HG03469 (cell line): ENCODE data around the gene TXLNB.

Experiments used
- ATAC-seq: cut with Tn5 transposase; IDR thresholded peaks from one replicate; pipeline ENCODE4 v1.9.1; 2021; ENCODE audit warnings: mild to moderate bottlenecking, moderate library complexity, moderate number of reproducible peaks; ENCODE audit not compliant: unreplicated experiment

The TXLNB gene

DNA sequence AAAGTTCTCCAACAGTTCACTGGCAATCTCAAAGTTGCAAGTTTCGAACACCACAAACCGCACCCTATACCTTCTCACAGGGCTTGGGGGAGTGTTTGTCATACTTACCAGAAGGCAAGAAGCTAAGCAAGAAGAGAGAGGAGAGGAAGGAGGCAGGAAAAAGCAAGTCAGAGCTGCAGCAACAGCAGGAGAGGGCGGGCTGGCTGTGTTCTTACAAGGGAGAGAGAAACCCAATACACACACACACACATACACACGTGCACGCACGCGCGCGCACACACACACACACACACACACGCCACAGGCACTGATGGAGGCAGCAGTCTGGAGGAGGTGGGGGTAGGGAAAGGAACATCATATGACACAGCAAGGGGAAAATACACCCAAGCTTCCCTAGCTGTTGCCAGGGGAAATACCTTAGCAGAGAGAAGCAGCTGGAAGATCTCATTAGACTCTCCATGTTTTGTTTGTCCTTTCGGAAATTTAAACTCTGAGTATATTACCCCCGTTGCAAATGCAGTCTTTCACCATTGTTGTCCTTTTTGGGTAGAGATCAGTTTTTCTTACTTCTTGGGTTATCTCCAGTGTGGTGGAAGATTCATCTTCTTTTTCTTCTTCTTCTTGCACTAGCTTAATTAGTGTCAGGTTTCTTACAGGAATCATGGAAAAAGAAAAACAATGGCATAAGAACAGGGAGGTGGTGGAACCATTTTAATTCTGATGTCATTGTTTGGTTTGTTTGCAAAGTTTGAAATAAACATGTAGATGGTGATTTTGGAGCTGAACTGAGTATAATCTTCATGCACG lies at the start of gene TXLNB:
TSS of gene TXLNB (minus strand) at position 186 of the 807 bp plus-strand sequence. CDS start 3,099 bp downstream, outside the sequence.
- ATAC-seq = peak; percentile 44

DNA sequence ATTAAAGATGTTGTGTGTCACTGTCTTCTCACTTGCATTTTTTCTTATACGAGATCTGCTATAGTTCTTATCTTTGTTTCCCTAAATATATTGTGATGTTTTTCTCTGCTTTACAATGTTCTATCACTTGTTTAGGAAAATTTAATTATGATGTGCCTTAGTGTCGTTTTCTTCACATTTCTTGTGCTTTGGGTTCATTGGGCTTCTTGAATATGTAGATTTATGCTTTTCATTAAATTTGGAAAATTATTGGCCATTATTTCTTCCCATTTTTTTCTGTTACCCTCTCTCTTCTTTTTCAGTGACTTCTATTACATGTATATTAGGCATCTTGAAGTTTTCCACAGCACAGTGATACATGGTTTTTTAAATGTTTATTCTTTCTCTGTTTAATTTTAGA lies 49.3 kb upstream of the TXLNB start:
- ATAC-seq = no peak

DNA sequence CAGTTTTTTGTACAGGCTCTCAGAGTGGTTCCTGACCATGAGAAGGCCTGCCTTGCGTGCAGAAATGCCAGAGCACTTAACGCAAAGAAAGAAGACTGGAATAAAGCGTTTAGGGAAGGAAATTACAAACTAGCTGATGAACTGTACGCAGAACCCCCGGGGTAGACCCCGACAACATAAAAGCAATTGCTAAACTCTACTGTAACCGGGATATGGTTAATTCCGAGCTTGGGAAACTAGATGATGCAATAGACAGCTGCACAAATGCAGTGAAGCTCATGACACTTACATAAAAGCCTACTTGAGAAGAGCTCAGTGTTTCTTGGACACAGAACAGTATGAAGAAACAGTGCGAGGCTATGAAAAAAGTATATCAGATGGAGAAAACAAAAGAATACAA lies 47.0 kb upstream of the TXLNB start:
- no peak for ATAC-seq

DNA sequence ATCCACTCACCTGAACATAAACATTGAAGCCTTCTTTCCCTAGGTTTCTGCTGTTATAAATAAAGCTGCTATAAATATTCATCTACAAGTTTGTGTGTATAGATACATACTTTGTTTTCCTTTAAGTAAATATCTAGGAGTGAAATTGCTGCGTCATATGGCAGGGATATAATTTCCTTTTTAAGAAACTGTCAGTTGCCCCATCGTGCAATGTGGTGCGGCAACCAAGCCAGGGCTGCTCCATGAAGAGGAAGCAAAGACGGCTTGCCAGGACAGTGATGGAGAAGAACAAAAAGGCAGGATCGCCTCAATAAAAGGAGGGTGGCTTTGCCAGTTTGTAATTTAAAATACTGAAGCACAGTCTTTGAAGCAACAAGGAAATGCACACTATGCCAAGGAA lies 46.0 kb upstream of the TXLNB start:
- ATAC-seq = no peak

DNA sequence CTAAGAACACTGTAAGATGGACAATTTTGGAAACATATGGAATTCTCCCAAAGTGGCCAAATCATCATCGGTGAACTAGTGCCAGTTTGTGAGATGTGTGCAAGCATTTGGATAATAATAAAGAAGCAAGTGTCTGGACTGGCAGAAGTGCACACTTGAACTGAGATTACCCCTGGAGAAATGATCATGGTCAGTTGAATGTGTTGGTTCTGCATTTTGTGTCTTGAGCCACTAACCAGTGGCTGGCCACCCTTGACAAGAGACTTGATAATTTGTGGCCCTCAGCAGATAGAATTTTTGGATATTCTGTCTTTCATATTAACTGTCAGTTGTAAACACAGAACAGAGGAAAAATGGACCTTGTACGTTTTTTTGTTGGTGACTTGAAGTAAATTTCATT lies 45.2 kb upstream of the TXLNB start:
- peak; percentile 16 for ATAC-seq

DNA sequence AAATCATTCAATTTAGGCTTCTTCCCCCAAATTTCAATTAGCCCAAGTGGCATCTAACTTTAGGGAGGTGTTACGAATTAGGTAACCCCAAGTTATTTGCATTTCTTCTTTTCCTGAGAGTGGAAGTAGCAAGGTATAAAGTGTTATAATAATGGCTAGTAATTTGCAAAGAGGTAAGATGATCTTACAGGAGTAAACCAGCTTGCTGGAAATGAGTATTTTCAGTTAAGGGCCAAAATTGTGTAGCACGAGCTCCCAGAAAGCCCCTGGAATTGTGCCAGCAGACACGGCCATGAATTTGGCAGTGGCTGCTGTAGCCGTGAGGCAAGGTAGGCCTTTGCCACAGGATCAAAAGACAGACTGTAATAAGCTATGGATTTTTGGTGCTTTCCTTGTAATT lies 44.7 kb upstream of the TXLNB start:
- ATAC-seq = peak; percentile 59

DNA sequence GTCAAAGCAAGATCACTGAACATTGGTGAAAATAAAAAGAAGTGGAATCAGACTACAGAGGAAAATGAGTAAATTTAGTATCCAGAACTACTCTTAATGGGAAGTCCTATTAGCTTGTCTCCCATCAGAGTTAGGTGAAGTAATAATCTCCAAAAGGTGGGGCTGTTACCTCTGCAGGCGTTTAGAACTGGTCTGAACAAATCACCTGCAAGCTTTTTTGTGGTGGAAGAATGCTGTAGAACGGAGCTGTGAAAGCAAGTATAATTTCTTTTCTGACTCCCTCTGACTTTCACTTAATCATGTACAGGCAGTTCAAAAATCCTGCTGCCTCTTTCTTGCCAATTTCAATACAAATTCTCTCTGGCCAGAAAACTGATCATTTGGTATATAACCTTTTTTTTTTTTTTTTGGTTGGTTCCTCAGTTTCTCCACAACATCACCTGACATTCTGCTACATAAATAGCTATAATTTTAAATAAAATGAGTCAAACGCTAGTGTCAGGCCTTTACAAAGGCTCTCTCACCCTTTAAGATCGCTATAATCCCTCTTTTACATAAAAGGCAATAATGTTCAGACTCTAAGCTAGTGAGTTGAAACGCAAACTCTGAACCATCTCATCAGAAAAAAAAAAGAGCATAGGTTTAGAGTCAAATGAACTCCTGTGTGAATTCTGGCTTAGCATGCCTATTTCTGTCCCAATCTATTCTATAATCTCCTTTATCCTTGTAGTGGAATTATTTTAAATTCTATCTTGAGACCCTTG lies 43.8 kb upstream of the TXLNB start:
- ATAC-seq = no peak

DNA sequence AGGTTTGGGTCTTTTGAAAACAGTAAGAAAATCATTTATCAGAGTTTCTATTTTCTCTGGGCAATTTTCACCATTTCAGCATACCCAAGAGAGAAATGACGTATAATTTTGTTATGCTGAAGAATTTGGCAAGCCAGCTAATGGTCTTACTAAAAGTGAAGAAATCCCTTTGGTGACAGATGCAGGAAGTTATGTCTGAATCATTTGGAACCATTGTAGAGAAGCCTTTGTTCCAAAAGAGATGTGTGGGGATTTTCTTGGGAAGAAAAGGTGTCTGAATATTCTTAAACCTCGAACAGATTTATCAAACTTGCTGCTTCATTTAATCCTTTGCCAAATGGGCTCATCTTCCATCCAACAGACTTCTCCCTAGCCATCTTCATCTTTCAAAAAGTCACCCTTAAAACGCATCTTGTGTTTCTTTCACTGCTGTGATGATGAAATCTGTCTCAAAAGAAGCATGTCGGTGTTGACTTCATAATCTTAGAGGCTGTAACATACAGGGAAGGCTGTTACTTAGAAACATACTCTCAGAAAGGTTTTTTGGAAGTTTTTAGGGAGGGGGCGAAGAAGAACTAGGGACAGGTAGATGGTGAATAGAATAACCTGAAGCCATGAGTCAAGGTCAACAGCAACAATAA lies 43.1 kb upstream of the TXLNB start:
- ATAC-seq = no peak

DNA sequence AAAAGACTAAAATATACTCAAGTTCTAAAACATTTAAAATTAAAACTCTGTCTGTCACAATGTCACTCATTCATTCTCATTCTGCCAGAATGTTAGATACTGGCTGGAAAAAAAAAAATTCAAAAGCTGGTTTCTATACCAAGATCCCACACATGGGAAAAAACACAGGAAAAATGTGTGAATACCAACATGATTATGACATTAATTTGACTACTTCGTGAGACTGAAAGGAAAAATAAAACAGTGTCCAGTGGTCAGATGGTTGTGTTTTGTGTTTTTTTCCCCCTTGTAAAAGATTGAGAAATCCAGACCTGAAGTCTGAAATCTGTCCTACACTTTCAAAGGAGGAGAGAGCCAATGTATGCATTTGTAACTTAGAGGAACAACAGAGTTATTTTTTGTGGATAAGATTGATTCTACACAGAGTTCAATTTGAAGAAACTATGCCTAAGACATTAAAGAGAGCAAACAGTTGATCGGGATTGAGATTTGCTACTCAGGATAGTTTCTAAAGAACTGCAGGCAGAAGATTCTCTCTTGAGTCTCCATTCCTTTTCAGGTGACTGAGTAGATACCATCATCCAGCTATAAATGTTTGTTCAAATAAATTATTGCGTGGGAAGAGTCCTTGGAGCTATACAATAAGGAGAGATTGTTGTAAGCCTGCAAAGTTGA lies 39.2 kb upstream of the TXLNB start:
- no peak for ATAC-seq

DNA sequence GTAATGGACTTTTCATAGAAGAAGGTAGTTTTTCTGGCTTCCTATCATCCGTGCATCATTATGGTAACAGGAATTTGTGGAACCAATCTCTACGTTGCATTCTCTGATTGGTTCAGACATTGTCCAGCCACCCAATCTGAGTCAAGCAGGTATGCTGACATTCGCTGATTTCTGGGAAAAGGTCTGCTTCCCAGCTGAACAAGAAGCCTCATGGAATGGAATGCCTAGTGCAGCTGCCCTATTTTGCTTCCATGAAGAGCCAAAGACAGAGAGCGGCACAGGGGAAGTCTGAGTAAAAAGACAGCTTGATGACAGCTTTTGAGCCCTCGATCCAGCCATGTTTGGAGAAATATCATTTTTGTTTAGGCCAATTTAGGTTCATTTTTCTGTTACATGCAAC lies 38.5 kb upstream of the TXLNB start:
- ATAC-seq = no peak

DNA sequence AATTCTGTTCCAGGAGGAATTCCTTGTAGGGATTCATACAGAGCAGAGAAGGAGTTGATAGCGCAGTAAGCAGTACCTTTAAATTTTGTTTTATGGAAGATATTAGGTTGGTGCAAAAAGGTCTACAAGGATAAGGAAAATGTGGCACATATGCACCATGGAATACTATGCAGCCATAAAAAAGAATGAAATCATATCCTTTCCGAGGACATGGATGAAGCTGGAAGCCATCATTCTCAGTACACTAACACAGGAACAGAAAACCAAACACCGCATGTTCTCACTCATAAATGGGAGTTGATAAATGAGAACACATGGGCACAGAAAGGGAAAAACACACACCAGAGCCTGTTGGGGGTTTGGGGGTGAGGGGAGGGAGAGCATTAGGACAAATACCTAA lies 37.4 kb upstream of the TXLNB start:
- no peak for ATAC-seq

DNA sequence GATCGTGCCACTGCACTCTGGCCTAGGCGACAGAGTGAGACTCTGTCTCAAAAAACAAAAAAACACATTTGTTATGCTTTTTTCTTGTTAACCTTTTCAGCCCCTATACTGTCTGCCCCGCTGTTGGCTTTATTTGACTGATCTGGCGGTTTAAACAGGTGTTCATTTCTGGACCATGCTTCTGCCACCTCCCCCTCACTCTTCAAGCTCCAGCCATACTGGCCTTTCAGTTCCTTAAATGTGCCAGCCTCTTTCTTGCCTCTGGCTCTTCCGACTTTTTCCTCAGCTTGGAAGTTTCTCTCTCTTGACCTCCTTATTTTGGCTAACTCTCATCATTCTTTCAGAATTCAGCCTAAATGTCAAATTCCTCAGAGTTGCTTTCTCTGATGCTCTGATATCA lies 35.2 kb upstream of the TXLNB start:
- peak; percentile 37 for ATAC-seq

DNA sequence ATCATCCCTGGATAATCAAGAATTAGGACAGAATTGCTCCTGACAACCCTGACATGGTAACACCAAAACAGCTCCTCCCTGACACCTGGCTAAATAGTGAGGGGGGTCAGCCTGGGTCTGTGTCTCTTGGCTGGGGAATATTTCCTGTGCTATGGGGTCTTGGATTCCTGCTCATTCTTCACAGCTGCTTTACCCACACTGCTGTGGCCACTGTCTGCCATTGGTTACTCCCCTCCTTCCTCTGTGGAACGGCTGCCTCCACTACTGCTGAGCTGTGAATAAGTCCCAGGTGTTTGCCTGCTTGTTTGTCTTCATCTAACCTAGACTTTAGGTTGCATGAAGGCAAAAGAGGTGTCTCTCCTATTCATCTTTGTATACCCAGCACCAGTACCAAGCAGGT lies 33.9 kb upstream of the TXLNB start:
- ATAC-seq = no peak

DNA sequence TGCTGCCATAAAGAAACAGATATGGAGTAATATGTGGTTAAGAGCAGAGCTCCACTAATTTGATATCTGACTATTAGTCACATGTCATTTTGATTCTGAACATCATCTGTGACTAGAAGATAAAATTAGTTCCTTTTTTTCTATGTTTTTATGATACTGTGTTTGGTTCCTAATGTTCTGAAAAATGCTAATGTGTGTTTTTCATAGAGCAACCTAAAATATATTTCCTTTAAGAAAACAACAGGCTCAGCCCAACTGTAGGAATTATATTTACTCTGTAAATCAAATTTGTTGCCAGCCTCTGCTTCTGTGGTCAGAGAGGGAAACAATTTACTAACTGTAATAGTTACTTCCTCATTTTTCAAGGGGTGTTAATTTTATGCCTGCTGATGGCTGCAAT lies 33.3 kb upstream of the TXLNB start:
- peak; percentile 42 for ATAC-seq

DNA sequence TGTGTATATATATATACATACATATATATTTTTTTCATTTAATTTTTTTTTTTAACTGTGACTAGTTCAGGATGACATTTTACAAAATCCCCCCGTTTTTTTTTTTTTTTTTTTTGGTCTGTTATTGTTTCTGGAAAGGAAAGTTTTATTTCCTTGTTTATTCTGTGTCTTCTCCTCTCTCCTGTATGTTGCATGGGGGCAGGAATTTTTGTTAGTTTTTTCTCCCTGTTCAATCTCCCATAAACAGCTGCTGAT lies 32.4 kb upstream of the TXLNB start:
- no peak for ATAC-seq

DNA sequence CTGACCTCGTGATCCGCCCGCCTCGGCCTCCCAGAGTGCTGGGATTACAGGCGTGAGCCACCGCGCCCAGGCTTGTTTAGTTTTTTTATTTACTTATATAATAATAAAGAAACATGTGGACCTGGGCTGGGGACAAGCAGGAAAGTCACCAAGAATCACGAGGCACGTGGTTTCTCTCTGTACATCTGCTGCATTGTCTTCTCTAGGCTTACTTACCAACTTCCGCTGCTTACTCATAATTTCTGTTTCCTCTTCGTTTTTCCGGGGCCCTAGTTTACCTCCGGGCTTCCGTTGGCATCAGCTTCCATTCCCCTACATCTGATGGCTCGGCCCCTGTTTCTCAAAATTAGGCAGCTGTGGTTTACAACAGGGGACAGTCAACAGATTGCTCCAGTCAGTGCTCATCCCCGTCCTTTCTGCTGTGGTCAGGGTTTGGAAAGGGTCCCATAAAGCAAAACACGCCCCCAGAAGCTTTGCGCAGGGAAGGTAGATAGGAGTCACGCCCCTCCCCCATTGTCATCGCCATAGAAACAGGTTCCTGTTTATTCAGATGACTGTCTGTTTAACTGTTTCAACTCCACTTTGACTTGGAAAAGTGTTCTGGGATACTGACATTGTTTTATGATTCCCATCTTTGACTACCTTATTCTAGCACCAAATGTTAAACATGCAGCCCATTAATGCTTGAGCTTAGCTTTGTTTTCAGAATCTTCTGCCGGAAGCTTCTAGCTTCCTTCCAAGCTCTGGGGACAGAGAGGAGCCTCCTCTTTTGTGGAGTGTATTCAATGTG lies 31.9 kb upstream of the TXLNB start:
- ATAC-seq = no peak

DNA sequence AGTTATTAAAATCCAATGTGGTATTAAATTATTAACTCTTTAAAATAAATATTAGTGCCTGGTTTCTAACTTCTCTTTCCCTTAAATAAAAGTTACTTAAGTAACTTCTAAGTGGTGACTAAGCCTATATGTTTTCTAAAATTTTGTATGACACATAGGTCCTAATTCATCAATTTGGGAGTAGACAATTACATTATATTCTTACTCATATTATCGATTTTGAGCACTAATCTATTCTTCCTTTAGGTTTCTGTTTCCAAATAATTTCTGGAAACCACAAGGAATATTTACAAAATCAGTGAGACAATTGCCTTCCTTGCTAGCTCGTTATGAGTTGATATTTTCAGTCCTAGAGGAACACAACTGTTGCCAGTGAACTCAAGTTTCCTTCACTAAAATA lies 28.3 kb upstream of the TXLNB start:
- no peak for ATAC-seq

DNA sequence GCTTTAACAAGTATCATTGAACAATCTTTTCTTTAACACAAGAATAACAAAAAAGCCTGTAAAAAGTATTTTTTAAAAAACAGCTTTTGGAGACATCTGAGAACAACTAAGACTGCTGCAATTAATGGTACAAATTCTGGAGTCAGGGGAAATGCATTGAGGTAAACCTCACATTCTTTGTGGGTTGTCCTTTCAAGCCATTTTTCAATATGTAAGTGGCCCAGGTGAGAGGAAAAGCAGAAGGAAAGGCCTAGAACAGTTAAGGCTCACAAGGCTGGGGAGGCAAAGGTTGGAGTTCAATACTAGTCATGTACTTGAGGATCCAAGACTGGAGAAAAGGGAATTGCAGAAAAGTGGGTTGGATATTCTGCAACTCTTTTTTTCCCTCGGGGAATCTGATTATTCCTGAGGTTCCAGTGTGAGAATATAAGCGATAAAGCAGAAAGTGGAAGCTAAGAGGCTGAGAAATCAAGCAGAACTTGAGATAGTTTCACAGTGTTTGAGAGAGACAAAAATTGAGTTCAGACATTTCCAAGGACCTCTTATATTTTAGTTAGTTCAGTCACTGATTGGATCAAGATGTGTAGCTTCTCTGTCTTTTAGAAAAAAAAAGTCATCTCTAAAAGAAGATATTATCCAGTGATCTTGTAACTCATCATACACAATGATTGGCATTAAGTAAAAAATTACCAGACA lies 25.0 kb upstream of the TXLNB start:
- no peak for ATAC-seq

DNA sequence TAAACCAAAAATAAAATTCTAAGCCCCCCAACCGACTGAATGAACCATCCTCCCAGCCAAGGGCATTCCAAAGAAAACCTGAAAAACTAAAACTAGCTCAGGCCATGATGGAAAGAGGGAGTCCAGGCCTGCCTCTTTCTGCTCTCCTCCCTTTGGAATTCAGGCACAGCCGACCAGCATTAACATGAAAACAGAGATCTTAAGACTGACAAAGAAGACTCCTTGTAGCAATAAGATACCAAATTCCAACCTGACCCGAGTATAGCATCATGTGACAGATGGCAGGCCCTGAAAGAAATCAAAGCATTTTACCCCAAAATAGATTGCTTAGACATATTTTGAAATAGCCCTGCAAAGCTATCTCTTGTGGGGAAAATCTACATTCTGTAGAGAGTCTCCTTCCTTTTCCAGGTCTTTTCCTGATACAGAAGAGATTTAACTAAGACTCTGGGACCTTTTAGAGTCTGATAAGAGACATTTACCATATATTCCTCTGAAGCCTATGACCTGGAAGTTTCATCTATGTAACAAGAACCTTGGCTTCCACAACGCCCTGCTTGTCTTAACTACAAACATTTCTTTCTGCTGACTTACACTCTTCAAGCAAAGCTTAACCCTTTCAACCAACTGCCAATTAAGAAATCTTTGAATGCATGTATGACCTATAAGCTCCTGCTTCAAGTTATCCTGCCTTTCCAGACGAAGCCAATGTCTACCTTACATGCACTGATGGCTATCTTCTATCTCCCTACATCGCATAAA lies 22.2 kb upstream of the TXLNB start:
- no peak for ATAC-seq
